K562 (cell line): Measurements from ENCODE around the gene H2AZ2. TPM values are rescaled to one million over a fixed set of nuclear protein-coding genes. Genes with fewer than 3 reads are reported as not detected.
A peak's percentile ranks its signal among the peaks of the same experiment; 100 is the strongest.

Experiments
- ATAC-seq: fragments of 200-7000 bp; cut with Tn5 transposase; 3 replicates; pipeline ENCODE4 v1.9.1; 2020; ENCODE audit warnings: moderate library complexity
- BruUV-seq: library from RNA; stranded (reverse); fragments of 400-500 nt; replicated peaks from 2 replicates; lab custom pipeline; 2021; lab: Mats Ljungman, UMichigan
- CTCF ChIA-PET: fragments of 300-600 bp; formaldehyde crosslinking; extraction: SDS; loops from one replicate; lab custom pipeline; 2021; ENCODE audit warnings: low intra/inter-chr PET ratio; lab: Yijun Ruan, JAX
- POLR2A ChIA-PET: fragments of 300-600, 350-650 bp; sonication (Branson Sonifier 250); formaldehyde crosslinking; extraction: SDS; loops from one replicate; lab custom pipeline; 2021; ENCODE audit warnings: antibody characterized with exemption, inconsistent platforms; lab: Yijun Ruan, JAX
- DNase-seq, 4 experiments: peaks; one replicate each; pipeline versions ENCODE4 v3.0.0 to v3.0.0-alpha.2; 2011 to 2018; ENCODE audit warnings: low spot score in 3 of 4, mixed read lengths in 3 of 4; ENCODE audit errors: extremely low read depth in 1 of 4
- FAIRE-seq: peaks from 2 replicates; lab custom pipeline; 2011; peaks lifted over from hg19 to GRCh38; lab: Jason Lieb, UNC
- H2AFZ ChIP-seq: 2 replicates; pipeline ENCODE4 v1.6.0; 2011; ENCODE audit warnings: low read depth, low read length, control low read depth, inconsistent platforms
- H3K27ac ChIP-seq: fragments of 200-600 bp; 3 replicates; pipeline ENCODE4 v1.8.0; 2011; ENCODE audit warnings: low read depth, mild to moderate bottlenecking, control low read depth, inconsistent platforms, low read length, moderate library complexity, mixed read lengths; ENCODE audit errors: extremely low read depth
- H3K27me3 ChIP-seq, 2 experiments: fragments of 300-600 bp in 1 of 2; 2 replicates in 1 of 2; 3 replicates in 1 of 2; pipeline versions ENCODE4 v1.6.0 to v1.8.0; 2011; ENCODE audit warnings: inconsistent platforms in 2 of 2, low read length in 2 of 2, mild to moderate bottlenecking in 1 of 2, mixed read lengths in 1 of 2, moderate library complexity in 1 of 2; ENCODE audit not compliant: control insufficient read depth in 2 of 2, insufficient read depth in 2 of 2
- H3K36me3 ChIP-seq: fragments of 300-600 bp; 3 replicates; pipeline ENCODE4 v1.8.0; 2011; ENCODE audit warnings: mild to moderate bottlenecking, low read length, inconsistent platforms; ENCODE audit not compliant: control insufficient read depth, insufficient read depth
- H3K4me1 ChIP-seq, 2 experiments: fragments of 200-600 bp in 1 of 2; replicated peaks in 1 of 2; 2 replicates in 1 of 2; 3 replicates in 1 of 2; pipeline versions ENCODE4 v1.5.1 to v1.8.0; 2011; ENCODE audit warnings: inconsistent platforms in 2 of 2, low read length in 2 of 2, mild to moderate bottlenecking in 1 of 2, mixed read lengths in 1 of 2, moderate library complexity in 1 of 2; ENCODE audit not compliant: control insufficient read depth in 2 of 2, insufficient read depth in 2 of 2
- H3K4me2 ChIP-seq: 2 replicates; pipeline ENCODE4 v1.6.1; 2011; ENCODE audit warnings: low read length, control low read depth, inconsistent platforms, mixed read lengths; ENCODE audit not compliant: insufficient read depth
- H3K4me3 ChIP-seq: fragments of 200-600 bp; sonication (generic), shearing (Covaris generic); 2 replicates; pipeline ENCODE4 v1.5.1; 2016; ENCODE audit warnings: control low read depth, inconsistent platforms
- H3K79me2 ChIP-seq: fragments of 200-600 bp; 3 replicates; pipeline ENCODE4 v1.8.0; 2011; ENCODE audit warnings: low read length, inconsistent platforms; ENCODE audit not compliant: control insufficient read depth, insufficient read depth
- H3K9ac ChIP-seq, 2 experiments: 2 replicates each; pipeline versions ENCODE4 v1.6.0 to v1.6.1; 2011; ENCODE audit warnings: low read depth in 2 of 2, low read length in 2 of 2, control low read depth in 1 of 2, inconsistent platforms in 1 of 2, mild to moderate bottlenecking in 1 of 2, mixed read lengths in 1 of 2; ENCODE audit not compliant: insufficient read depth in 1 of 2
- H3K9me1 ChIP-seq: one replicate; pipeline ENCODE4 v1.6.0; 2011; ENCODE audit warnings: inconsistent platforms, mild to moderate bottlenecking, low read length, moderate library complexity; ENCODE audit not compliant: control insufficient read depth, insufficient read depth
- H3K9me3 ChIP-seq: replicated peaks from 2 replicates; pipeline ENCODE4 v1.5.1; 2011; ENCODE audit warnings: low read depth, low read length, inconsistent platforms; ENCODE audit not compliant: control insufficient read depth, insufficient read depth
- H4K20me1 ChIP-seq: replicated peaks from 2 replicates; pipeline ENCODE4 v1.6.1; 2011; ENCODE audit warnings: low read length, inconsistent platforms, mixed read lengths; ENCODE audit not compliant: control insufficient read depth, insufficient read depth
- BCL6 ChIP-seq: fragments of 250-450 bp; sonication (Bioruptor Pico); IDR thresholded peaks from 2 replicates; pipeline ENCODE4 v1.4.0; 2020
- CBX1 ChIP-seq: sonication (generic); IDR thresholded peaks from 2 replicates; pipeline ENCODE4 v1.6.1; 2016; ENCODE audit warnings: antibody characterized with exemption, low read depth, mild to moderate bottlenecking
- ESRRA ChIP-seq: fragments of 450-650 bp; IDR thresholded peaks from 2 replicates; pipeline ENCODE4 v1.6.1; 2014; ENCODE audit warnings: low read depth, mild to moderate bottlenecking, moderate library complexity, borderline replicate concordance
- HNRNPH1 ChIP-seq: fragments of 200-400 bp; formaldehyde crosslinking; optimal IDR thresholded peaks from 2 replicates; pipeline ENCODE3; 2017; ENCODE audit warnings: low read depth, mild to moderate bottlenecking, low read length, moderate library complexity
- ILK ChIP-seq: fragments of 450-650 bp; IDR thresholded peaks from 2 replicates; pipeline ENCODE4 v1.6.1; 2016; ENCODE audit warnings: missing genetic modification characterization, low read depth, mild to moderate bottlenecking, missing compliant biosample characterization, moderate library complexity, borderline replicate concordance
- MIER1 ChIP-seq: fragments of 450-650 bp; IDR thresholded peaks from 2 replicates; pipeline ENCODE4 v1.6.1; 2016; ENCODE audit warnings: antibody characterized with exemption, mild to moderate bottlenecking, low read depth
- NCOA6 ChIP-seq: fragments of 450-650 bp; IDR thresholded peaks from 2 replicates; pipeline ENCODE4 v1.6.1; 2017; ENCODE audit warnings: mild to moderate bottlenecking
- NFXL1 ChIP-seq: fragments of 450-650 bp; formaldehyde crosslinking; IDR thresholded peaks from 2 replicates; pipeline ENCODE4 v1.4.0; 2021; ENCODE audit warnings: mild to moderate bottlenecking
- POLR2H ChIP-seq: IDR thresholded peaks from 2 replicates; pipeline ENCODE4 v1.6.1; 2016; ENCODE audit warnings: missing genetic modification characterization, low read depth, mild to moderate bottlenecking, control low read depth, missing compliant biosample characterization, moderate library complexity
- TCFL5 ChIP-seq: fragments of 250-450 bp; sonication (Bioruptor Pico); conservative IDR thresholded peaks from 2 replicates; pipeline ENCODE4 v1.6.1; 2021; ENCODE audit warnings: mild to moderate bottlenecking, moderate library complexity, matching md5 sums
- TGIF2 ChIP-seq: sonication (generic); formaldehyde crosslinking; IDR thresholded peaks from 2 replicates; pipeline ENCODE4 v1.8.1; 2022; ENCODE audit warnings: mild to moderate bottlenecking, missing genetic modification reagents, moderate library complexity
- ZBTB7A ChIP-seq: IDR thresholded peaks from 2 replicates; pipeline ENCODE4 v1.6.1; 2011; ENCODE audit warnings: low read depth, mild to moderate bottlenecking, low read length, moderate library complexity, borderline replicate concordance; ENCODE audit not compliant: control insufficient read depth
- ZNF124 ChIP-seq: sonication (generic); formaldehyde crosslinking; IDR thresholded peaks from 2 replicates; pipeline ENCODE4 v1.8.1; 2022; ENCODE audit warnings: missing genetic modification reagents
- ZNF282 ChIP-seq: sonication (generic); formaldehyde crosslinking; IDR thresholded peaks from 2 replicates; pipeline ENCODE4 v1.8.1; 2023; ENCODE audit warnings: missing genetic modification reagents
- ZNF408 ChIP-seq: fragments of 250-450 bp; sonication (Bioruptor Pico); IDR thresholded peaks from 2 replicates; pipeline ENCODE4 v1.4.0; 2020; ENCODE audit warnings: low read depth, mild to moderate bottlenecking, moderate library complexity
- ZNF41 ChIP-seq: fragments of 250-450 bp; sonication (Bioruptor Pico); conservative IDR thresholded peaks from 2 replicates; pipeline ENCODE4 v1.4.0; 2020; ENCODE audit warnings: mild to moderate bottlenecking
- ZNF445 ChIP-seq: fragments of 250-450 bp; sonication (Bioruptor Pico); IDR thresholded peaks from 2 replicates; pipeline ENCODE4 v1.4.0; 2020; ENCODE audit warnings: low read depth, mild to moderate bottlenecking, moderate library complexity
- ZNF830 ChIP-seq: fragments of 250-450 bp; sonication (Bioruptor Pico); IDR thresholded peaks from 2 replicates; pipeline ENCODE4 v1.5.0; 2021; ENCODE audit warnings: mild to moderate bottlenecking
- WGBS: fragments of 100-300 bp; shearing (Covaris generic); methylation state at CpG from one replicate; pipeline ENCODE4 v1.1.6; 2016; ENCODE audit warnings: low coverage, mixed read lengths; ENCODE audit not compliant: insufficient coverage; ENCODE audit errors: missing lambda C conversion rate; 5-methylcytosine and 5-hydroxymethylcytosine counted together
- in situ Hi-C: fragments of 300-500 bp; cut with MboI; formaldehyde crosslinking; loops from 4 replicates; pipeline ENCODE4 v1.15.0; 2018; ENCODE audit warnings: inconsistent platforms, mixed read lengths
- intact Hi-C: fragments of 100-400 bp; cut with micrococcal nuclease; formaldehyde crosslinking; loops from 2 replicates; pipeline ENCODE4 v1.14.2; 2022
- polyA plus RNA-seq, 8 experiments: library from polyadenylated mRNA; depleted of rRNA in 4 of 8; stranded (reverse) in 5 of 8; unstranded in 3 of 8; fragments of >200 nt; fragmentation: Nextera tagmentation in 2 of 8; fragmentation: Illumina TruSeq in 1 of 8; extraction: Ambion mirVana in 2 of 8; extraction: Trizol in 1 of 8; gene quantifications; 2 replicates each; pipeline versions ENCODE4 v1.2.1 to v1.2.3, GENCODE V29; 2011 to 2014; ENCODE audit warnings: inconsistent platforms in 1 of 8, missing spikeins in 1 of 8
- total RNA-seq, 7 experiments: library from RNA; depleted of rRNA in 6 of 7; stranded (reverse); fragments of >200 nt in 6 of 7; fragmentation: Illumina TruSeq in 2 of 7; extraction: Trizol in 2 of 7; gene quantifications; 2 replicates each; pipeline versions ENCODE4 v1.2.1 to v1.2.3, GENCODE V29; 2011 to 2021; ENCODE audit warnings: low replicate concordance in 1 of 7

Gene H2AZ2
- total and polyA plus RNA-seq, 9 of the 15 experiments (the other 6 are each of a cell fraction or from before 2014, with no cell fraction given), result 105 to 382 (median 286) TPM

- no peaks in the 10 kb centered on the region for H3K27me3 ChIP-seq
- H3K4me1 ChIP-seq, result peaks cover 0 to 6% of the 10 kb centered on the region in 2 experiments; a peak in 2 of 5 replicates
- H3K9ac ChIP-seq, result no peak overlapping the region
- no peak overlapping the region for H3K27ac ChIP-seq
- no peak overlapping the region for H3K4me2 ChIP-seq
- ATAC-seq (no peak), DNase-seq (peak in 1 of 4 experiments; percentile 4)
- BruUV-seq, result no TSS peak
- peaks cover 2% of the 10 kb centered on the region; the same call in 1 of the 2 replicates for H3K9me3 ChIP-seq
- no peak overlapping the region for H2AFZ ChIP-seq
- CTCF ChIA-PET, result no interaction called here
- no peaks in the 10 kb centered on the region for H3K9me1 ChIP-seq
- no peaks in the 10 kb centered on the region for H4K20me1 ChIP-seq
- H3K36me3 ChIP-seq, result no peaks in the 10 kb centered on the region
- no peak overlapping the region for H3K4me3 ChIP-seq
- H3K79me2 ChIP-seq, result no peaks in the 10 kb centered on the region
- TF ChIP-seq ZNF408 (CRISPR knock-in tag) (no peak), ESRRA (0 out of 2 replicates have a peak, but pooled peaks have one; percentile 14)
- TF ChIP-seq, all 486 proteins: peak for 1
- intact Hi-C loops, result no loop called here
- POLR2A ChIA-PET, result interaction anchor here (0.8 to 1.0 kb wide), 2 partner anchors 23 to 209 kb away, joined by 3 read pairs; no protein-coding TSS in a partner anchor
- no peak for FAIRE-seq
- 46% methylated on average over 3 of the region's 3 CpGs for WGBS
- in situ Hi-C loops, result no loop called here
These were observed 60.1 kb downstream of the H2AZ2 start for GRCh38 chr7:44787762-44788161.

GRCh38 chr7:44787041-44787440, 60.8 kb downstream of the H2AZ2 start:
- Histone ChIP-seq H3K79me2 (no peaks in the 10 kb centered on the region), H3K27me3 (no peaks in the 10 kb centered on the region), H3K4me1 (peaks cover 0 to 6% of the 10 kb centered on the region in 2 experiments; a peak in 2 of 5 replicates), H3K27ac (no peak overlapping the region), H3K9me3 (peaks cover 2% of the 10 kb centered on the region; the same call in 1 of the 2 replicates), H3K9ac (no peak overlapping the region), H2AFZ (no peak overlapping the region), H3K4me3 (no peak overlapping the region), H3K9me1 (no peaks in the 10 kb centered on the region), H4K20me1 (no peaks in the 10 kb centered on the region), H3K4me2 (no peak overlapping the region), H3K36me3 (no peaks in the 10 kb centered on the region)
- POLR2A ChIA-PET, result interaction anchor here (0.8 to 1.9 kb wide), 3 partner anchors 10 to 210 kb away, joined by 3 to 7 read pairs (median 3); partner anchors contain the start of gene PPIA
- in situ Hi-C loops (no loop called here), intact Hi-C loops (no loop called here)
- no peak for DNase-seq
- CTCF ChIA-PET, result no interaction called here
- WGBS, result 43% methylated on average over 4 of the region's 4 CpGs
- no peak for FAIRE-seq
- ATAC-seq, result no peak; the same call in 2 of the 3 replicates
- BruUV-seq, result no TSS peak
- no peak for TF ChIP-seq POLR2H (tag)
- no peak for TF ChIP-seq MIER1
- no peak for TF ChIP-seq ZNF282 (CRISPR knock-in tag)
- no peak for TF ChIP-seq NFXL1 (CRISPR knock-in tag)
- no peak for TF ChIP-seq NCOA6
- no peak for TF ChIP-seq TCFL5
- no peak for TF ChIP-seq BCL6 (CRISPR knock-in tag)
- no peak for TF ChIP-seq CBX1
- no peak for TF ChIP-seq ILK
- no peak for TF ChIP-seq ZNF445 (CRISPR knock-in tag)
- no peak for TF ChIP-seq ZNF41 (CRISPR knock-in tag)
- TF ChIP-seq TGIF2 (CRISPR knock-in tag), result no peak
- TF ChIP-seq ZBTB7A, result no peak
- TF ChIP-seq HNRNPH1, result no peak
- TF ChIP-seq ZNF124, result no peak
- TF ChIP-seq ZNF830, result no peak
